AG09319 (cell line): Measurements from ENCODE around the gene ADAMTS1.

Experiments used
- DNase-seq: peaks from one replicate; pipeline ENCODE4 v3.0.0-alpha.2; 2010; ENCODE audit warnings: low read depth; ENCODE audit errors: extremely low read depth
- CTCF ChIP-seq: IDR thresholded peaks from 2 replicates; pipeline ENCODE4 v1.5.1; 2011; ENCODE audit warnings: low read depth, mild to moderate bottlenecking, inconsistent platforms, low read length, moderate library complexity

The ADAMTS1 gene

GRCh38 chr21:26826801-26827200 is 18.4 kb downstream of the ADAMTS1 start:
- TF ChIP-seq CTCF: no peak
- no peak for DNase-seq

GRCh38 chr21:26820509-26820908 is 24.7 kb downstream of the ADAMTS1 start:
- TF ChIP-seq CTCF: no peak
- DNase-seq: no peak

- TF ChIP-seq CTCF: no peak
- no peak for DNase-seq
Measured at GRCh38 chr21:26819740-26820324, 25.4 kb downstream of the ADAMTS1 start.

- TF ChIP-seq CTCF: no peak
- DNase-seq: no peak
Measured at GRCh38 chr21:26818906-26819305, 26.3 kb downstream of the ADAMTS1 start.

GRCh38 chr21:26815197-26815596 is 30.0 kb downstream of the ADAMTS1 start:
- DNase-seq: no peak
- no peak for TF ChIP-seq CTCF

GRCh38 chr21:26814386-26814785 is 30.8 kb downstream of the ADAMTS1 start:
- DNase-seq: no peak
- no peak for TF ChIP-seq CTCF

- no peak for DNase-seq
- no peak for TF ChIP-seq CTCF
Measured at GRCh38 chr21:26813426-26813998, 31.7 kb downstream of the ADAMTS1 start.
